HG02970 (cell line): ENCODE measurements around the gene ADAMTS9.

ENCODE experiments used
- ATAC-seq: cut with Tn5 transposase; IDR thresholded peaks from one replicate; pipeline ENCODE4 v1.9.1; 2021; ENCODE audit warnings: mild to moderate bottlenecking, moderate library complexity, moderate number of reproducible peaks; ENCODE audit not compliant: unreplicated experiment, low FRiP score

Gene ADAMTS9

GRCh38 chr3:64495781-64496334 is 191.9 kb downstream of the ADAMTS9 start:
- no peak for ATAC-seq

DNA sequence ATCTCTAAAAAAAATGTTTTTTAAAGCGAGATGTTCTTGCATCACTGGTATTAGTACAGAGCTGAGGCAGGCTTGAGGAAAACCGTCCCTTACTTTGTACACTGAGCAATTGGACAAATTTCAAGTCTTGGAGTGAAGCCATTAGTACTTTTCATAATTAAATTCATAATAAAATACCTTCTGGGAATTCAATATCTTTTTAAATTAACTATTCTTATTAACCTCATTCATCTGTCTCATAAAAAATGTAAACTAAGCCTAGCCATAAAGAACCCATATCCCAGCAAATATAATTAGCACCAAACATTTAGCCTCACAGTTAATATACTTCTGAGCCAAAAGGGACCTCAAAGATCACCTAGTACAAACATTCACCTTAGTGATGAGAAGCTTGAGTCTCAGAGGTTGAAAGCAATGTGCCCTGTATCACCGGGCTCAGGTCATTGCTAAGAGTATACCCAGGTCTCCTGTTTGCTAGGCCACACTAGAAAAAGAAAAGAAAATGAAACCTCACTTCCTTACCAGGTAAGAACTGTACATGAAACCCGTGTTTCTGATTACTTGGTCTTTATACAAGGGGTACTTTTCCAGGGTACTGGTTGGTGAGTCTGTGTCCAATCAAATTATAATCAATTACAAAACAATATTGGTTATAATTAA is 192.5 kb downstream of the ADAMTS9 start:
- no peak for ATAC-seq

DNA sequence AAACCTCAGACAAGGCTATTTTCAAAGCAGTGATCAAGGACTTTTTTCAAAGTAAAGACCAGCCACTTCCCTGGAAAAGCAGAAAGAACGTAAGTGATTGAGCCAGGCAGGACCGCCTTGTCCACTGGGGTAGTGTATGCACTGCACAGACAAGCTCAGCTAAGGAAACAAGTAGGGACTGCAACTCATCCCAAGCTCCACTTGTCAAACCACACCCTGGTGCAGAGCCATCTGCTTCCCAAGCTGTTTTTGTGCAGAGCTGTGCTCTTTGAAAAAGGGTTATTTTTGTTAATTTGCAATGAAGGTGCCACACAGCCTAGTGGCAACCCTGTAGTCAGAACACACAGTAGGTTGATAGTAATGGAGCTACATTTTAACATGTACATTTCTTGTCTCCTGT is 193.3 kb downstream of the ADAMTS9 start:
- no peak for ATAC-seq

- no peak for ATAC-seq
These were observed 194.7 kb downstream of the ADAMTS9 start for GRCh38 chr3:64493149-64493548.

- ATAC-seq: no peak
These were observed 196.0 kb downstream of the ADAMTS9 start for GRCh38 chr3:64491843-64492242.

GRCh38 chr3:64490180-64490724 is 197.5 kb downstream of the ADAMTS9 start:
- no peak for ATAC-seq

DNA sequence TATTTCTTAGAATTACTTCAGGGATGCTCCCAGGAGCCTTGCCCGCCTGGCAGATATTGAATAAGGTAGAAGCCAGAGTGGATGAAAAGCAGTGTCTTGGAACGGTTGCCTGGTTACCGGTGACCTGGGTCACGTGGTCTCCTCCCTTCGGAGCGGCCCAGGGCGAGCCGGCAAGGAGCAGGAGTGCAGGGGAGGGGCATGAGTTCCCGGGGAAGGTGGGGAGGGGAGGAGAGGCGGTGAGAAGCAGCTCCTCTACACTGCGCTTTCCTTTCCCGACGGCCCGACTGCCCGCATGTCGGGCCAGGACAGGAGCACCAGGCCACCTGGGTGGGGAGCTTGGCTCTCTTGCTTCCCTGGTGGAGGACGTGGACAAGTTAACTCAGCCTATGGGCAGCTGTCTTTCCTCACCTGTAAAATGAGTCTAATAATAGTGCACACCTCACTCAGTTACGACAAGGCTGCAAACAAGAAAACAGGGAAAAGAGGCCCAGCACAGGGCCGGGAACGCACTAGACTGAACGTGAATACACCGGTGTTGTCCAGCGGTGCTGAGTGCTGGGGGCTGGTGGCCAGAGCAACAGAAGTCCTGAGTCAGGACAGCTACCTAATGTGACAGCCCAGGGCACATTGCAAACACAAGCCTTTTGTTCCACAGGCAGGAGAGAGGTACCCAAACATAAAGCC is 198.3 kb downstream of the ADAMTS9 start:
- ATAC-seq: no peak

- no peak for ATAC-seq
These were observed 198.9 kb downstream of the ADAMTS9 start for GRCh38 chr3:64488939-64489338.

DNA sequence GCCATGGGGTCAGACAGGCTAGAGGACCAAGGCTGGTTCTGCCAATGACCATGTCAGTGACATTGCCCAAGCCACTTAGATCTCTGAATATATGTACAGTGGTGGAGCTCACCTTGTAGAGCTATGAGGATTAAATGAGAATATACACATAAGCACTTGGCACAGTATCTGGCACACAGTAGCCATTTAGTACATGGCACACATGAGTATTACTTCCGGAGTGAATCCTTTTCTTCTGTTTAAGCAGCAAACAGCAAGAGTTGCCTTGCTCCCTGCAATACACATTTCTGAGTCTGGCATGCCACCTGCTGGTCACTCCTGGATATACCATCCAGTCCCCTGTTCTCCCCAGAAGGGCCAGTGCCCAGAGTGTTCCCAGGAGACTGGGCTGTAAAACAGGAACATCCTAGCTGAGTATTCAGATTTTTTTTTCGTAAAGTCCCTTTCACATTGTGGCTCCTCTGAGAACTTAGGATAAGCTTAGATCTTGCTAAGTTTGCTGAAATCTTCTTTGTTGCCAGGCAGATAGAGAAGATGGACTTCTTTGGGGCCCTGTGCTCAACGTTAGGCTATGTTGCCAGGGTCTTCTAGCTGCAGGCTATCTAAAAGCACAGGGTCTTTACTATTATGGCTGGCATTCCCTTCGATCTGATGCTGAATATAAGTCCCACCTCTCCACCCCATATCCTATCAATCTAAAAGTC is 203.4 kb downstream of the ADAMTS9 start:
- ATAC-seq: peak; percentile 95

GRCh38 chr3:64483467-64483866 is 204.3 kb downstream of the ADAMTS9 start:
- ATAC-seq: no peak

- ATAC-seq: no peak
These were observed 212.8 kb downstream of the ADAMTS9 start for GRCh38 chr3:64475037-64475436.

- ATAC-seq: no peak
These were observed 214.3 kb downstream of the ADAMTS9 start for GRCh38 chr3:64473466-64473865.

DNA sequence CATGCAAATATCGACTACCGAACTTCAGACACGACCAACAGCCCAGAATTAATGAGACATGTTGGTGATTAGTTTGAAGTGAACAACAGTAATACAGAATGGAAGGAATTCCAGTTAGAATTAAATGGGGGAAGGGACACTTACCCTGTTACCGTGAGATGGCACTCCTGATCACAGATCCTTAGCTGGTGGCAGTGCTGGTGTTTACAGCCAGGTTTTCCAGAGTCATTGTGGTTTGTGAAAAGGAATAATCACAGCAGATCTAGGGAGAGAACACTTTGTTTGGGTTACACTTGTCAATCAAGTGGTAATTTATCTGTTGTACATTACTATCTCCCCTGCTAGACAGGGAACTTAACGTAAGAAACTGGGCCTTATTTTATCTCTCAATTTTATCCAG is 217.4 kb downstream of the ADAMTS9 start:
- ATAC-seq: no peak

- no peak for ATAC-seq
These were observed 220.4 kb downstream of the ADAMTS9 start for GRCh38 chr3:64467255-64467944.
